Measurements from ENCODE around the gene ACTN4.

- TF ChIP-seq, protein P1, sequence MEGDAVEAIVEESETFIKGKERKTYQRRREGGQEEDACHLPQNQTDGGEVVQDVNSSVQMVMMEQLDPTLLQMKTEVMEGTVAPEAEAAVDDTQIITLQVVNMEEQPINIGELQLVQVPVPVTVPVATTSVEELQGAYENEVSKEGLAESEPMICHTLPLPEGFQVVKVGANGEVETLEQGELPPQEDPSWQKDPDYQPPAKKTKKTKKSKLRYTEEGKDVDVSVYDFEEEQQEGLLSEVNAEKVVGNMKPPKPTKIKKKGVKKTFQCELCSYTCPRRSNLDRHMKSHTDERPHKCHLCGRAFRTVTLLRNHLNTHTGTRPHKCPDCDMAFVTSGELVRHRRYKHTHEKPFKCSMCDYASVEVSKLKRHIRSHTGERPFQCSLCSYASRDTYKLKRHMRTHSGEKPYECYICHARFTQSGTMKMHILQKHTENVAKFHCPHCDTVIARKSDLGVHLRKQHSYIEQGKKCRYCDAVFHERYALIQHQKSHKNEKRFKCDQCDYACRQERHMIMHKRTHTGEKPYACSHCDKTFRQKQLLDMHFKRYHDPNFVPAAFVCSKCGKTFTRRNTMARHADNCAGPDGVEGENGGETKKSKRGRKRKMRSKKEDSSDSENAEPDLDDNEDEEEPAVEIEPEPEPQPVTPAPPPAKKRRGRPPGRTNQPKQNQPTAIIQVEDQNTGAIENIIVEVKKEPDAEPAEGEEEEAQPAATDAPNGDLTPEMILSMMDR (IDR thresholded peaks at IDR 0.05) = no peak
- TF ChIP-seq EZH2 (IDR thresholded peaks at IDR 0.05; ENCODE audit: borderline replicate concordance, insufficient read depth, low read depth, low read length, poor library complexity, severe bottlenecking) = no peak
Measured at GRCh38 chr19:38707512-38708114, 60.2 kb downstream of the ACTN4 start.

All from B cell (primary cell).